Left ventricle myocardium superior (tissue), 1 donor: ENCODE measurements around the gene CIPC. TPM values are rescaled to one million over a fixed set of nuclear protein-coding genes. Genes with fewer than 3 reads are reported as not detected.
A peak's percentile ranks its signal among the peaks of the same experiment; 100 is the strongest.

ENCODE experiments used
- ATAC-seq: fragments of 200-7000 bp; cut with Tn5 transposase; one replicate; pipeline ENCODE4 v1.9.1; 2020; ENCODE audit warnings: mild to moderate bottlenecking, moderate library complexity
- DNase-seq: peaks from one replicate; pipeline ENCODE4 v3.0.0-alpha.2; 2020
- intact Hi-C: fragments of 100-400 bp; cut with micrococcal nuclease; formaldehyde crosslinking; loops from one replicate; pipeline ENCODE4 v1.11.0; 2022
- long read RNA-seq: library from polyadenylated mRNA; unstranded; transcript quantifications from one replicate; pipeline ENCODE4 v2.0.0, GENCODE V29; 2021
- total RNA-seq: library from RNA; stranded (reverse); fragmentation: NEBNext Ultra II Directional; extraction: Animal tissue kit (Norgen Biotek cat#: 25700); gene quantifications from one replicate; pipeline ENCODE4 v1.2.1, GENCODE V29; 2021
- donor health status: DM: no; HTN: yes; CAD: no; lungs with severe emphysema.

The CIPC gene, protein sequence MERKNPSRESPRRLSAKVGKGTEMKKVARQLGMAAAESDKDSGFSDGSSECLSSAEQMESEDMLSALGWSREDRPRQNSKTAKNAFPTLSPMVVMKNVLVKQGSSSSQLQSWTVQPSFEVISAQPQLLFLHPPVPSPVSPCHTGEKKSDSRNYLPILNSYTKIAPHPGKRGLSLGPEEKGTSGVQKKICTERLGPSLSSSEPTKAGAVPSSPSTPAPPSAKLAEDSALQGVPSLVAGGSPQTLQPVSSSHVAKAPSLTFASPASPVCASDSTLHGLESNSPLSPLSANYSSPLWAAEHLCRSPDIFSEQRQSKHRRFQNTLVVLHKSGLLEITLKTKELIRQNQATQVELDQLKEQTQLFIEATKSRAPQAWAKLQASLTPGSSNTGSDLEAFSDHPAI
- total RNA-seq, result 89.7 TPM
- long read RNA-seq, full-length matches to known transcripts, result 75 of 116 reads
- long read RNA-seq, partial matches to known transcripts, result 33 of 116 reads
- long read RNA-seq, other reads (novel, unspliced or antisense), result 8 of 116 reads

DNA sequence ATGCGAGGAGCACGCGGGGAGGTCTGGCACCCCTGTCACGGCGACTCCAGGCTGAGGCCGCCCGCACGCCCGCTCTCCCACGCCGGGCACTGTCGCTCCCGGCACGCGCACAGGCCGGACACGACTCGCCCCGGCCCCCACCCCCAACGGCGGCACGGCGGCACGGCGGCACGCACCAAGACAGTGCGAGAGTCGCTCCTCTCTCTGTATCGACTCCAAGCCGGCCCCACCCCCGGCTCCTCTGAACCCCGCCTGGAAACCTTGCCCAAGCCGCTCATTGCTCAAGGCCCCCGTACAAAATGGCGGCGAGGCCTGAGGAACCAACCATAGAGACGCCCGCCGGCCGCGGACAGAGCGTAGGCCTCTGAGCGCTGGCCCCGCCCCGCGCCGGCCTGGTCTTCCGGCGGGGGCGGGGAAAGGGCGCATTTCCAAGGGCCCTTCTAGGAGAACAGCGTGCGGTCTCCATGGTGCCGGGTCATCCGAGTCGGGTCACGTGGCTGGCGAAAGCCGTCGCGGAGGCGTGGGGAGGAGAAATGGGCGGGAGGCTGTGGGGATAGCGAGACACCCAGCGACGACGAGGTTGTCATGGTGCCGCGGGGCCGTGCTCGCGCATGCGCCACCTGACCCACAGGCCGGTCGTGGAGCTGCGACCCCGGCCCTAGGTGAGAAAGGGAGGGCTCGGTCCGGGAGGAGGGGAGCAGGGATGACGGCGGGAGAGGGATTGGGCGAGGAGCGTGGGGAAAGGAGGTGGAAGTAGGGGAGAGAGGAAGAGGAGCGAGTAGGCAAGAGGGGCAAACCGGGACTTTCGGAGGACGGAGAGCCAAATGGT is at the start of gene CIPC:
CIPC (plus strand) TSS at position 559 of the 829 bp plus-strand sequence. CDS start 7,451 bp downstream, outside the sequence.
- peak; percentile 93 for ATAC-seq
- intact Hi-C loops, result no loop called here
- peak; percentile 100 for DNase-seq

DNA sequence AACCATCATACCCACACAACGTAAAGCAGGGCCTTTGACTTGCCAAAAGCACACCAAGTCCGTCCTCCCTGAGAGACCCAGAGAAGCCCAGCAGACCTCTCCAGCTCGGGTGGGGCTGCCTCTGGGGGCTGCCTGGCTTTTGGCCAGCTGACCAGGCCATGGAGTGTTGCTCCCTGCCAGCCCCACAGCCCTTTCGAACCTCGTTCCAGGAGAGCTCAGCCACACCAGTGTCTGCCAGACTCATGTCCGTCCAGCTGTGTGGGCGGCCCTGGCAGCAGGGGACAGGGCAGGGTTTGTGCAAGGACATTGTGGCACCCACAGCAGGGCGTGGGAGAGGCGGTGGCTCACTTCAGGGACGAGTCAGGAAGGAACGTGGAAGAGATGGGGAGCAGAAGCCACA is 46.9 kb upstream of the CIPC start:
- intact Hi-C loops, result loop anchor here (5.0 kb wide), 1 partner anchor 139 kb away; no protein-coding TSS in a partner anchor
- DNase-seq (peak; percentile 85), ATAC-seq (peak; percentile 85)

DNA sequence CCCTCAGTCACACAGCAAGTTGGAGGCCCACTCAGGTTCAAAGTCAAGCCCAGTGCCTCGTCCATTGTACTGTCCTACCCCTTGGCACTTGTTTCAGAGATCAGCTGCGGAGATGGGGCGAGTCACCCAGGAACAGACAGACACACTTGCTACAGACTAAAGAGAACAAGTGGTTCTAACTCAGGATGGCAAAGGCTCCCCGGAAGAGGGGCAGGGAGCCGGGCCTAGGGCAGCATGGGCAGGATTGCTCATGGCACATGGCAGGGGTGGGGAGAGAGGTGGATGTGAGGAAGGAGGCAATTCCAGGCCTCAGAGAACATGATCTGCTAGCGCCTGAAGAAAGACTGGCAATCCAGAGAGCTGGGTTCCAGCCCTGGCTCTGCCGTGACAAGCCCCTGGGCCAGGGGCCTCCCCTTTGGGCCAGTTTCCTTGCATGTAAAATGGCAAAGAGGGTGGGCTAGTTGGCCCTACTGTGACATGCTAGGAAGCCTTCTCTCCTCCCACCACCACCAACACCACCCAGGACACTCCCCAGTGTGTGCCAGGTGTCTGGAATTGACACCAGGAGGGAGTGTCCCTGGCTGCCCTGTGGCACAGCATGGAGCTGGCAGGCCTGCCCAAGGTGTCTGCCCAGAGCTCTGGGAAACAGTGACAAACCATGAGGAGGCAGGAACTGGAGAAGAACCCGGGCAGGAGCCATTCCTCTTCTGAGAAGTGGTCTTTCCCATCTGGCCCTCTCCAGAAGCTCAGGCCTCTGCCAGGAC is 45.6 kb upstream of the CIPC start:
- peak; percentile 72 for ATAC-seq
- peak; percentile 69 for DNase-seq
- intact Hi-C loops, result loop anchor here (5.0 kb wide), 1 partner anchor 140 kb away; no protein-coding TSS in a partner anchor

DNA sequence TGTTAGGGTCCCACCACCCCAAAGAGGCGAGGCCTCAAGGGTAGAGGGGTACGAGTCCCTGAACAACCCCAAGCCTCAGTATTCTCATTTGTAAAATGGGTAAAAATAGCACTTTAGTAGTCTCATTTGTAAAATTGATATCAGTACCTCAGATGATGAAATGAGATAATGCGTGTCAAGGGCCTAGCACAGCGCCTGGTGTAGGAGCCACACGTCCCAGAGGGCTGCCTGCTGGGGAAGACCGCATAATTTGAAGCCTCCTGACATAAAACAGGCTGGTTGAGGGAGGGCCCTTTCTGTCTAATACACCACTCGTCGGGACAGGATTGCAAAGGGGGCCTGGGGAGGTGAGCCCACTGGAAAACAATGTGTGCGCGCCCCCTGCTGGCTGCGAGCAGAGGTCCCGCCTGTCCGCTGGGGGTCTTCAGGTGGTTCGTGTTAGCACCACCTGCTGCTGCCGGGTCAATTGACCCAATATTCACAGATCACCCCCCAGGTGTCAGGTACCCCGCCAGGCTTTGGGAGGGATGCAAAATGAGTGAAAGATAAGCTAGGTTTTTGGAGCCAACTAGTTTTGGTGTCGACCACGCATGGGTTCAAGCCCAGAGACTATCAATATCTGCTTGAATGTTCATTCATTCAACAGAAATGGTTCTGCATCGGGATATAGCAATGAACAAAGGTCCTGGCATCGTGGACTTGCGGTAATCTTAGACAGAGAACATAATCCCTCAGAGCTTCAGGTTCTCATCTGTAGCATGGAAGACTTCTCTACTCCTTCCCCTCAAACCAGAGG is 44.8 kb upstream of the CIPC start:
- ATAC-seq, result peak; percentile 74
- DNase-seq, result peak; percentile 89
- intact Hi-C loops, result loop anchor here (5.0 kb wide), 1 partner anchor 141 kb away; no protein-coding TSS in a partner anchor

DNA sequence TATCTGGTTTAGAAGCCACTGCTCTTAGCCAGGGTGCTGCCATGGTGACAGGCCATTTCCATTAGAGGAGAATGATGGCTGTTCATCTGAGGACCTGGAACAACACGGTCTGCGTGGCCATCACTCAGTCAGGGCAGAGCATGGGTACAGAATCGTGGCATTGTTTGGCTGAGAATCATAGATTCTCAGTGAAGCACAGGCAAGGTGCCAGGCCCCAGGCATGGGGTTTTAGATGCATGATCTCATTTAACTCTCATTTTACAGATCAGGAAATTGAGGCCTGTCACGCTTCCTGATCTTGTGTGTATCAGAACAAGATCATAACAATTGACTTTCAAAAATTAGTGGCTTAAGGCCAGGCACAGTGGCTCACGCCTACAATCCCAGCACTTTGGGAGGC is 42.8 kb upstream of the CIPC start:
- no peak for DNase-seq
- intact Hi-C loops, result no loop called here
- ATAC-seq, result no peak

DNA sequence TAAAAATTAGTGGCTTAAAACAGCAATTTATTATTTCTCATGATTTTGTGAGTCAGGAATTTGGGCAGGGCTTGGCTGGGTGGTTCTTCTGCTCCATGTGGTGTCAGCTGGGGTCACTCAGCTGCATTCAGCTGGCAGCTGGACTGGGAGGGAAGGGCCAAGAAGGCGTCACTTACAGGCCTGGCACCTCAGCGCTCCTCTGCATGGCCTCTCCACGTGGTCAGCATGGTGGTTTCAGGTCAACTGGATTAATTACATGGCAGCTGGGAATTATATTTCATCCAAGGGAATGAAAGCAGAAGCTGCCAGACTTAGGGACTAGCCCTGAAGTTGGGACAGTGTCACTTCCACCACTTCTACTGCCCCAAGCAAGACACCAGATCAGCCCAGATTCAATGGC is 42.1 kb upstream of the CIPC start:
- DNase-seq (no peak), ATAC-seq (no peak)
- intact Hi-C loops, result no loop called here

DNA sequence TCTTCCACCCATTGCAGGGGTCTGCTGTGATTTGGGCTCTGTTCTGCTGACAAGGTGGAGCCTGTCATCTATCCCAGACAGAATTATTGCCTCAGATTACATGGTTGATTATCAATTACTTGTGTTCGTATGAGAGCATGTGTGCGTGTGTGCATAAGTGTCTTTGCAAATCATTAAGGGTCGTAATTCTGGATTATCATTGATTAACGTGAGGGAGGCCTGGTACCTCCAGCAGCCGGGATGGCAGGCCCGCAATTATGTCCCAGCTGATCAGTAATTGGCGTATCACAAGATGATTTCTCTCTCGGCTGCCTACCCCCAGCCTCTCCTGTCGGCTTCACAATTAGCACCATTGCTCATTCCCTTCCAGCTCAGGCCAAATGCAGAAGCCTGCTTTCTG is 39.9 kb upstream of the CIPC start:
- ATAC-seq, result no peak
- DNase-seq, result no peak
- intact Hi-C loops, result no loop called here

DNA sequence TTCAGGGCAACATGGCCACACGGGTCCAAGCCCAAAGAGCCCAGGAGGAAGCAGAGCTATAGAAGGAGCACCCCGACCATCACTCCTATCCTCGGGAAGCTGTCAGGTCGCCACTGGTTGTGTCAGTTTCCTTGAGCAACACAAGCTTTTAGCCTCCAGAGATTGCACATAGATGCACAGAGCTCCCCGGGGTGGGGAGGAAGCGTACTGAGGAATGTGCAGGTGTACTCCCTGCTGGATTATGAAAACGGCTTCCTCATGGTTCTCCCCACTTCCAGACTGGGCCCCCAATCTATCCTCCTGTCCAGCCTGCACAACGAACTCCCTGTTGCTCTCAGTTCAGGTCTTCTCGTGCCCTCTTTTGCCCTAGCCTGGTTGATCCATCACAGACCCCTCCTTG is 39.3 kb upstream of the CIPC start:
- DNase-seq (no peak), ATAC-seq (no peak)
- intact Hi-C loops, result no loop called here

DNA sequence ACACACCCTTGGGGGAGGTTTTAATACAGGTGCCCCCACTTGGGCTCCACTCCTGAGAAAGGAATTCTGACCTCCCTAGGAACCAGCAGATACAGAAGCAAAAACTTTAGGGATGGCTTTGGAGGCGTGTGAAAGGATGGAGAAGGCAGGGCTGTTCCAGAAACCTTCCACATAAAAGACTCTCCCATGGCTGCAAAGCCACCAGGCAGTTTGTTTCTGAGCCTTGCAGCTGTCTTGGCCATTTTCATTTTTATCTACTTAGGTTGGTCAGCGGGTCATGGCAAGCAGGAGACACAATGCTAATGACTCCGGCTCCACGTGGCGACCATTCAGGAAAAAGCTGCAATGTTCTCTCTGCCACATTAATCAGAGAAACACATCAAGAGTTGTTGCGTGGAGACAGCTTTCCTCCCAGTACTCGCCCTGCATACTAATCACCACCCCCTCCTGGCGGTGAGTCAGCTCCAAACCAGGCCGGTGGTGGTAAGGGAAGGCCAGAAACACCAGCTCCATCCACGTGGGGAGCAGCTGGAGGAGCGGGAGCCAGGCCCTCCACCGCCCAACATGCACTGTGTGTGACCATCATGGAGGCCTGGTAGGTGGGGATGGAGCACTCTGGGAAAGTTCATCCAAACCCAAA is 38.7 kb upstream of the CIPC start:
- no peak for DNase-seq
- peak; percentile 45 for ATAC-seq
- intact Hi-C loops, result no loop called here

DNA sequence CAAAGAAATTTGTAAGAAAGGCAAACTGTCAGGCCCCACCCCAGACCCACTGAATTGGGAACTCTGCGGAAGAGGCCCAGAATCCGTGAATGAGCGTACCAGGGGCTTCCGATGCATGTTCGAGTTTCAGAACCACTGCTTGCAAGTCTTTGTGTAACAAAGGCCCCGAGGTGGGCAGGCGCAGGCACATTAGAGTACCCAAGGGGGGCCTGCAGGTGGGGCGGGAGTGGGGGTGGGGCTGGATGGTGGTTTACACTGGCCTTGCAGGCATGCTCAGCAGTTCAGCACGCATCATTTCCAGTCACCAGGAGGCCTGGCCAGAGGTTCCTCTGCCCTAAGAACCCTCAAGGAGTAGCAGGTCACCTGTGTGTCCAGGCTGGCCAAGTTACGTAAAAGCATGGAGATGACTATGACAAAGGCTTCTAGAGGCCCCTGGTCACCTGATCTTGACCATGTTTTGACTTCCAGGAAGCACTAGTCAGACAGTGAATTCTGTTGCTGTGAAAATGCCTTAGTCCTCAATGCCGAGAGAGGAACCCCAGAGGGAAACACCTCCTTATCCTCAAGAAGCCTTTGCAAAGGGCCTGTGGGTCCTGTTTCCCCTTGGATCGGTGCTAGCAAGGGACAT is 36.3 kb upstream of the CIPC start:
- intact Hi-C loops, result no loop called here
- ATAC-seq (no peak), DNase-seq (no peak)

DNA sequence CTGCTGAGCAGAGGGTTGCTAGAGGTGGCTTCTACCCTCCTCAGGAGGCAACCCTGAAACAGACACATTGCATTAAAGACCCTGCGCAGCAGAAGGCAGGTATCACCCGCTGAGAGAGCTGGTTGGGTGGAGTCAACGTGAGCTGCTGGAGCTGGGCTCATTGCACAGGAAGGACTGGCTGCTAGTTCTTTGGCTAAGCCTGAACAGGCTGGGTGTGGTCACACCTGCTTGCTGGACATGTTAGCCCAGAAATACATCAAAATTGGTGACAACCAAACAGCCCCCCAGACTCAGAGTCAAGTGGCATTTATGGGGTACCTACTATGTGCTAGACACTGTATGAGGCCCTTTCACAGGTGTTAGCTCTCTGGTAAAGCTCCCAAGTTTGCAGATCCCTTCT is 35.8 kb upstream of the CIPC start:
- ATAC-seq (no peak), DNase-seq (no peak)
- intact Hi-C loops, result no loop called here

DNA sequence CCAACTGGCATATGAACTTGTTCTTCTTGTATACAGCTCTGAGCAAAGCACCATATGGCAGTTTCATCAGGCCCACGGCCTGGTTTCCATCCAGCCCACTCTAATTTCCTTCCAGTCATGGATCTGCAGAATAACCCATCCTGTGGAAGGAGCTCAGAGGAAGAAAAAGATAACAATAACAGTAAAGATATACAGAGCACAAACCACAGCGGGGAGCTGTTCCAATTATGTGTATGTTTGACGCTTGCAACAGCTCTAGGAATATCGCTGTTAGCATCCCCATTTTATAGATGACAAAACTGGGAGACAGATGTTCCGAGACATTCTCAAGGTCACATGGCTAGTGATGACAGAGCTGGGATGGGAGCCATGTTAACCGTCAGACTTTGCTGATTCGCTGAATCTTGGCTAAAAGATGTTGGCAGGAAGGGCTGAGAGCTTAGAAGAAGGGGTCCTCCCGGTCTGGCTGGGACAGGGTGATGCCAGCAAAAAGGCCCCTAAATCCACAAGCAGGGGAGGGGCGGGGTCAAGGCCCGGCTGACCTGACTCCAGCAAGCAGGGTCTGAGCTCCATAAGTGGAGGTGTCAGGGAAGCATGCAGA is 34.4 kb upstream of the CIPC start:
- intact Hi-C loops, result no loop called here
- DNase-seq (no peak), ATAC-seq (no peak)

DNA sequence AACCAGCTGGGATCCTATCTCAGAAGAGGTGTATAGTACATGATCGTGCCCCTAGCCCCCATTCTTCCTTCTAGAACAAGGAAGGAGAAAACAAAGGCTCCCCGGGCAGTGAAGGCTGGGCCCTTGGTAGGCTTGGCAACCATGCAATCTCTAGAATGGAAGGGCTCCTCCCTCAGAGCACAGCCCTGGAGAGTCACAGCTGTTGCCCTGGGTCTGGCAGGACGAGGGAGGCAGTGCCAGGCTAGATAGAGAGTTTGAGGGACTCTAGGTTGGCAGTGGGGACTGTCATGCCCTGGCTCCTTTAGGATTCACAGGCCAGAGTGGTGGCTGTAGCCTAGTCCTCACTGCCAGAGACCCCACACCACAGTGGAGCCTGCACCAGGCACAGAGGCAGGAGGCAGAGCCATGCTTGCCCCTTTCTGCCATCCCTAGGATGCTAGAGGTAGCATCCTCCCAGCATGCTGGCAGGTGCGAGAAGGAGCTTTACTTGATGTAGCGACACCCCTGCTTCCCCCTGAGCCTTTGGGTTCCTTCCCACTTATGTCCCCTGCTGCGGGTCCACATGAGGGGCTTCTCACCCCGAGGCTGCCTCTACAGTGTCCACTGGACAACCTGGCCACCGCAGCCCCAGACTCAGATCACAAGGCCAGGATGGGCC is 33.4 kb upstream of the CIPC start:
- ATAC-seq (no peak), DNase-seq (no peak)
- intact Hi-C loops, result loop anchor here (5.0 kb wide), 1 partner anchor 152 kb away; no protein-coding TSS in a partner anchor

DNA sequence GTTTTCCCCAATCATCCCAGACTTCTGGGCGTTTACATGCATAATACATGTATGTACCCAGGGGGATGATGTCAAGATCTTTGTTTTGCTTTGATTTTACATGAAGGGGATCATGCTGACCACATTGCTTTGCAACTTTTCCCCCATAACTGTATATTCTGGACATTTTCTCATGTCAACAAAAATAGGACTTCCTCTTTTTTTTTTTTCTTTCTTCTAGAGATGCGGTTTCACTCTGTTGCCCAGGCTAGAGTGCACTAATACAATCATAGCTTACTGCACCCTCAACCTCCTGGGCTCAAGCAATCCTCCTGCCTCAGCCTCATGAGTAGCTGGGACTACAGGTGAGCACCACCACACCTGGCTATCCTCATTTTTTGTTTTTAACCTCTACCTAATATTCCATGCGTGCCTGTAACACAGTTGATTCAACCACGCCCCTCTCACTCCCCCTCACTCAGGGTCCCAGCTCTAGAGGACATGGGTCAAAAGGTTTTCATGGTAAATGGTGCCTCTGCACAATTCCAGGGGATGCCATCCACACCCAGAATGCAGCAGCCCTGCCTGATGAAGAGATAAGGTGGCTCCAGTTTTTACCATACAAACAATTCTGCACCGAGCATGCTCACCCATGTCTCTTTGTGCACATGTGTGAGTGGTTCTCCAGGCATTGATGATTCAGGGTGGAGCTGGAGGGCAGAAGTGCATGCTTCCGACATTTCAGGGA is 32.0 kb upstream of the CIPC start:
- no peak for DNase-seq
- ATAC-seq, result no peak
- intact Hi-C loops, result loop anchor here (5.0 kb wide), 1 partner anchor 154 kb away; no protein-coding TSS in a partner anchor

DNA sequence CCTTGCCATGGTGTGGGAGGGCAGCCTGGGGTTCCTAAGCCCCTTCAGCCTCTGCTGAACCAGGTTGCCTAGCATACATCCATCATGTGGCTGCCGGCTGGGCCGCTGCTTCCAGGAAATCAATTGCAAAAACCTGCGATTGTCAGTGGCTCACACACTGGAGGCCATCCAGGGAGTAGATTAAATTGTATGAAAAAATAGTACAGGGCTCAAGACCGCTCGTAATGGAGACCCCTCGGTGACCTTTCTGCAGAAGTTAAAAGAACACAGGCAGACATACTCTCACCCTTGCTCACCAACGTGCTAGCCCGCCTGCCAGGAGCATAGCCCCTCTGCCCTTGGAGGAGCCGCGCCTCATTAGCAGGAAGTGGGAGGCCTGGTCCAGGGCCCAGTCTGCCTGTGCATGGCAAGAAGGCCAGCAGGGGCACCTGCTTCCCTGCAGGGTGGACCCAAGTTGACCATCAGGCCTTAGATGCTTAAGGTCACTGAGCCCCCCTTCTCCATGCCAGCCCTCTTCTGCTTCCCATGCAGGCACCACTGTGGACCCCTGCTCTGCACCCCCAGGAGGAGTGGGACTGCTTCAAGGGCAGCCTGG is 31.4 kb upstream of the CIPC start:
- no peak for ATAC-seq
- DNase-seq, result no peak
- intact Hi-C loops, result loop anchor here (5.0 kb wide), 1 partner anchor 154 kb away; no protein-coding TSS in a partner anchor
